ENCODE measurements around the gene LRRC8D.
"Not testable (repeated sequence)": the region's sequence is repeated elsewhere in the genome, so short reads cannot be mapped to it uniquely, and the experiment has no call there.

Gene LRRC8D

DNA sequence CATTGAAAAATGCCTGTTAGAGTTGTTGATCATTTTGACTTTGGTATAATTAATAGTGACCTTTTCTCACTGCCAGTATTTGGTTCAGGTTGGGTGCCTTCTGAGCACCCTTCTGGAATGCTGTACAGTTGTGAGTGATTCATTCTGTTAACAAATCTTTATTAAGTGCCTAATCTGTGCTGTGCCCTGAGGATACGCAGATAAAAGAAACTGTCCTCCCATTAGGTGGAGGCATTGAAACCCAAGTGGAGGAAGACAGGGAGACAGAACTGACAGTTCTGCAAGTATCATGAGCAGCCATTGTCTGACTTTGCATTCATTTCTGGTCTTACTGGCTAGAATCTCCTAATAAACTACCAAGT lies 97.9 kb downstream of the LRRC8D start:
- no peak for DNase-seq (ENCODE audit: extremely low read depth, insufficient read length)
- H3K36me3 ChIP-seq (ENCODE audit: control insufficient read depth, insufficient read depth, low read length): no peaks in the 10 kb centered on the region; the same call in 1 of the 2 replicates
- no peaks in the 10 kb centered on the region for H3K27me3 ChIP-seq (replicated peaks; ENCODE audit: control insufficient read depth, insufficient read depth, low read length)
- H3K4me3 ChIP-seq (replicated peaks; ENCODE audit: low read depth, low read length): no peak overlapping the region
- no peak for TF ChIP-seq CTCF (IDR thresholded peaks at IDR 0.05; ENCODE audit: insufficient read depth, low read length, poor library complexity, severe bottlenecking)

DNA sequence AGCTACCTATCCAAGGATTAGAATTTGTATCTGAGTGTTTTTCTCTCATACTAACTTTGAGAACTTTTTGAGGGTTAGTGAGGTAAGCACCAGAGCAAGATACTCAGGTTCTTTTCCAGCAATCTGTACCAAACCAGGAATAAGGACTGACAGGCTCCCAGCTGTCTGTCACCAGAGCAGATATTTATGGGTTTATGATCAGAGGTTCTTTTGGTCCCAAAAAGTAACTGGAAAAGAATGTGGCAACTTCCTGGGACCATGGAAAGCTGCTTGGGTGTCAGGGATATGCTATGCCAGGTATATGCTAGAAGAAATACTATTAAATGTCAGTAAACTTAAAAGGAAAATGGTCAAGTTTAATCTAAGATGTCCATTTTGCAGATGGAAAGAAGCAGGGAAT lies 98.3 kb downstream of the LRRC8D start:
- no peaks in the 10 kb centered on the region; the same call in 1 of the 2 replicates for H3K36me3 ChIP-seq (ENCODE audit: control insufficient read depth, insufficient read depth, low read length)
- no peak for TF ChIP-seq CTCF (IDR thresholded peaks at IDR 0.05; ENCODE audit: insufficient read depth, low read length, poor library complexity, severe bottlenecking)
- no peak overlapping the region for H3K4me3 ChIP-seq (replicated peaks; ENCODE audit: low read depth, low read length)
- no peaks in the 10 kb centered on the region for H3K27me3 ChIP-seq (replicated peaks; ENCODE audit: control insufficient read depth, insufficient read depth, low read length)
- no peak for DNase-seq (ENCODE audit: extremely low read depth, insufficient read length)

GRCh38 chr1:89922911-89923310 lies 102.1 kb downstream of the LRRC8D start:
- H3K36me3 ChIP-seq (ENCODE audit: control insufficient read depth, insufficient read depth, low read length): no peaks in the 10 kb centered on the region
- DNase-seq (ENCODE audit: extremely low read depth, insufficient read length): no peak
- H3K27me3 ChIP-seq (replicated peaks; ENCODE audit: control insufficient read depth, insufficient read depth, low read length): no peaks in the 10 kb centered on the region
- TF ChIP-seq CTCF (IDR thresholded peaks at IDR 0.05; ENCODE audit: insufficient read depth, low read length, poor library complexity, severe bottlenecking): no peak
- no peak overlapping the region for H3K4me3 ChIP-seq (replicated peaks; ENCODE audit: low read depth, low read length)

DNA sequence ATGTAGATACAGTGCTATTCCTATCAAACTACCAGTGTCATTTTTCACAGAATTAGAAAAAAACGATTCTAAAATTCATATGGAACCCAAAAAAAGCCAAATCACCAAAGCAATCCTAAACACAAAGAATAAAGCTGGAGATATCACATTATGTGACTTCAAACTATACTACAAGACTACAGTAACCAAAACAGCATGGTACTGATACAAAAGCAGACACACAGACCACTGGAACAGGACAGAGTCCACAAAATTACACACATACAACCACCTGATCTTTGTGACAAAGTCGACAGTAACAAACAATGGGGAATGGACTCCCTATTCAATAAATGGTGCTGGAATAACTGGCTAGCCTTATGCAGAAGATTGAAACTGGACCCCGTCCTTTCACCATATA lies 102.7 kb downstream of the LRRC8D start:
- Histone ChIP-seq H3K4me3 (replicated peaks; ENCODE audit: low read depth, low read length) (no peak overlapping the region), H3K27me3 (replicated peaks; ENCODE audit: control insufficient read depth, insufficient read depth, low read length) (no peaks in the 10 kb centered on the region), H3K36me3 (ENCODE audit: control insufficient read depth, insufficient read depth, low read length) (no peaks in the 10 kb centered on the region)
- no peak for TF ChIP-seq CTCF (IDR thresholded peaks at IDR 0.05; ENCODE audit: insufficient read depth, low read length, poor library complexity, severe bottlenecking)
- DNase-seq (ENCODE audit: extremely low read depth, insufficient read length): no peak

DNA sequence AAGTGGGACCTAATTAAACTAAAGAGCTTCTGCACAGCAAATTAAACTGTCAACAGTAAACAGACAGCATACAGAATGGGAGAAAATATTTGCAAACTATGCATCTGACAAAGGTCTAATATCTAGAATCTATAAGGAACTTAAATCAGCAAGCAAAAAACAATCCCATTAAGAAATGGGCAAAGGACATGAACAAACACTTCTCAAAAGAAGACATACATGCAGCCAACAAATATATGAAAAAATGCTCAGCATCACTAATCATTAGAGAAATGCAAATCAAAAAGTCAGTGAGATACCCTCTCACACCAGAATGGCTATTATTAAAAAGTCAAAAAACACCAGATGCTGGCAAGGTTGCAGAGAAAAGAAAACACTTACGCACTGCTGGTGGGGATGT lies 103.2 kb downstream of the LRRC8D start:
- not testable (repeated sequence) for H3K4me3 ChIP-seq (replicated peaks; ENCODE audit: low read depth, low read length); H3K27me3 ChIP-seq (replicated peaks; ENCODE audit: control insufficient read depth, insufficient read depth, low read length); DNase-seq (ENCODE audit: extremely low read depth, insufficient read length); H3K36me3 ChIP-seq (ENCODE audit: control insufficient read depth, insufficient read depth, low read length)

- H3K36me3 ChIP-seq (ENCODE audit: control insufficient read depth, insufficient read depth, low read length): no peaks in the 10 kb centered on the region
- no peak for DNase-seq (ENCODE audit: extremely low read depth, insufficient read length)
- TF ChIP-seq CTCF (IDR thresholded peaks at IDR 0.05; ENCODE audit: insufficient read depth, low read length, poor library complexity, severe bottlenecking): no peak
- no peak overlapping the region for H3K4me3 ChIP-seq (replicated peaks; ENCODE audit: low read depth, low read length)
- H3K27me3 ChIP-seq (replicated peaks; ENCODE audit: control insufficient read depth, insufficient read depth, low read length): no peaks in the 10 kb centered on the region
Measured at GRCh38 chr1:89927049-89927448, 106.2 kb downstream of the LRRC8D start.
